ENCODE results near the gene HEPACAM2. TPM values are rescaled to one million over a fixed set of nuclear protein-coding genes. Genes with fewer than 3 reads are reported as not detected.

The HEPACAM2 gene
- total RNA-seq, 2 donors from 2014 or later: not detected

- peak overlapping the region; percentile 90 to 98 for H3K27ac Mint-ChIP-seq
- H3K9me3 Mint-ChIP-seq: no peaks in the 10 kb centered on the region
- peaks cover 6 to 17% of the 10 kb centered on the region in 2 donors for H3K4me1 Mint-ChIP-seq (ENCODE audit: low read depth in 2 of 2)
- DNase-seq (ENCODE audit: low spot score): no peak
- ATAC-seq: no peak
- H3K4me3 Mint-ChIP-seq: peak overlapping the region; percentile 99
- H3K36me3 Mint-ChIP-seq: no peaks in the 10 kb centered on the region
- peaks cover 0 to 3% of the 10 kb centered on the region in 2 donors for H3K27me3 Mint-ChIP-seq
Measured at GRCh38 chr7:93231259-93231658, 5.0 kb upstream of the HEPACAM2 start.

DNA sequence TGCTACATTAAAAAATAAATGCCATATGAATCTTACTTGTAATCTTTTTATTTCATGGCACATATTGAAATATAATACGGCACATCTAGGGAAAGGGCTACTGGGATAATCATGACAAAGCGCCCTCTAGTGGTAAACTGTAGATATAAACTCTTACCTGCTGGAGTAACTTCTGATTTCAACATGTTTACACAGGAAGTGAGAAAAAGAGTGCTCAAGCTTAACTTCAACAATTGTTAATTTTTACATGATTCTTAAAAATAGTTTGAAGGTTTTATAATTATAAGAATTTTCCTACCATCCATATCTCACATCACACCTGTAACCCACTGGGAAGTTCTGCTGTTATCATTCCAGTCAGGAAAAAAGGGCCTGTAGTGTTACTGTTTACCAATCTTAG is 2.0 kb upstream of the HEPACAM2 start:
- Mint-ChIP-seq H3K27me3 (peaks cover 0 to 5% of the 10 kb centered on the region in 2 donors), H3K36me3 (no peaks in the 10 kb centered on the region), H3K4me3 (no peak overlapping the region), H3K27ac (no peak overlapping the region), H3K9me3 (no peaks in the 10 kb centered on the region), H3K4me1 (ENCODE audit: low read depth in 2 of 2) (peaks cover 6 to 17% of the 10 kb centered on the region in 2 donors)
- peak; percentile 70 for DNase-seq (ENCODE audit: low spot score)
- no peak for ATAC-seq

- no peak for ATAC-seq
- no peak for DNase-seq (ENCODE audit: low spot score)
- Mint-ChIP-seq H3K36me3 (no peaks in the 10 kb centered on the region), H3K27ac (no peak overlapping the region), H3K27me3 (peaks cover 8 to 19% of the 10 kb centered on the region in 2 donors), H3K9me3 (no peaks in the 10 kb centered on the region), H3K4me3 (no peak overlapping the region), H3K4me1 (ENCODE audit: low read depth in 2 of 2) (no peaks in the 10 kb centered on the region)
Measured at GRCh38 chr7:93219868-93220267, 6.4 kb downstream of the HEPACAM2 start.

DNA sequence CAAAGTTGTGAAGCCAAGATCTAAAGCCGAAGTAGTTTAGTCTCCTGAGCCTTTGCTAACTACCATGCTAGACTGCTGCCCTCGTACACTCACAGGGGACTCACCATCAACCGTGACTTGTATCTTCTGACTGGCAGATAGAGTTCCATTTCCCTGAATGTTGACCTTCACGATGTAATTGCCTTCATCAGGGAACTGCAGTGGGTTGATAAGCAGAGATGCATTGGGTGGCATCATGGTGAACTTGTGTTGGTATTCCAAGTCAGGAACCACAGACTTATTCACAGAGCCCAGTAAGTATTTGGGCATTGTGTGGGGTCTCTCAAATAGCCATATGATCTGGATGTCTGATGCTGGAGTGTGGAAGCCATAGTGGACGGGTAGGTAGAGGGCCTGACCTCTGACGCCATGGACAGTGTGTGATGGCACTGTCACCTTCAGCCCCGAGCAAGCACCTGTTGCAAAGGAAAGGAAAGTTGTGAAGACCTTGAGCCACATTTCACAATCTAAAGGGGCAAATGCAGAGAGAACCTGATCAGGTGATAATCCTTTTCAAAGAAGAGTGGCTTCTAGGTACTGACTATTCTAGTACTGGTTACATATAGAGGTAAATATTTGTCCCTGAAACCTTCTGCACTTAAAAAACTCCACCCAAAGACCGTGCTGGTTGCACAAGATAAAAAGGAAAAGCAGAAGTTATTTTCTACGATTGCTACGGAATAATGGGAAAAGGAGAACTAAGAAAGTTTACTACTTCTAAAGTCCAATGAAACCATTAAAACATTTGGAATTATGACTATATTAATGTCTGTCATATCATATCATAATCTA is 7.1 kb downstream of the HEPACAM2 start:
- peaks cover 14 to 21% of the 10 kb centered on the region in 2 donors for H3K27me3 Mint-ChIP-seq
- no peaks in the 10 kb centered on the region for H3K9me3 Mint-ChIP-seq

DNA sequence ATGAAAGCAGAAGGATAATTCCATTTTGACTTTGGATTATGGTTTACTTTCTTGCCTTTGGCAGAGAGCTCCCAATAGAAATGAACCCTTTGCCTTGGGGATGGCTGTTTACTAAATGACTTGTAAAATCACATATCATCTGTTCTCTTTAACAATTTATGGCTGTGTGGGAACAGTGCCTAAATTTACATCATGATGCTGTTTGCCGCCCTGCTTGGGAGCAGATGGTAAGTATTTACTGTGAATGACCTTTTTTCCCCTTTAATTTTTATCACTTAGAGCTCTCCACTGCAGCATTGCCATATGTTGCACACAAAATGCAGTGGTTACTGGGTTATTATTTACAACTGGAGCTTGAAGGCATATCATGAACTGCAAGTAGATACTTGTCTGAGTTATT is 13.4 kb downstream of the HEPACAM2 start:
- Mint-ChIP-seq H3K9me3 (no peaks in the 10 kb centered on the region), H3K36me3 (no peaks in the 10 kb centered on the region), H3K27ac (no peak overlapping the region), H3K4me1 (ENCODE audit: low read depth in 2 of 2) (no peaks in the 10 kb centered on the region), H3K4me3 (no peak overlapping the region), H3K27me3 (peaks cover 35 to 47% of the 10 kb centered on the region in 2 donors)
- ATAC-seq: no peak
- no peak for DNase-seq (ENCODE audit: low spot score)

More for the DNA sequence above, 7.1 kb downstream of the HEPACAM2 start:
- Mint-ChIP-seq H3K4me1 (ENCODE audit: low read depth in 2 of 2) (no peaks in the 10 kb centered on the region), H3K27ac (no peak overlapping the region), H3K4me3 (no peak overlapping the region), H3K36me3 (no peaks in the 10 kb centered on the region)
- ATAC-seq: no peak
- no peak for DNase-seq (ENCODE audit: low spot score)

GRCh38 chr7:93211228-93211818 is 14.9 kb downstream of the HEPACAM2 start:
- H3K9me3 Mint-ChIP-seq: no peaks in the 10 kb centered on the region
- no peaks in the 10 kb centered on the region for H3K4me1 Mint-ChIP-seq (ENCODE audit: low read depth in 2 of 2)
- H3K36me3 Mint-ChIP-seq: no peaks in the 10 kb centered on the region
- no peak overlapping the region for H3K4me3 Mint-ChIP-seq
- H3K27me3 Mint-ChIP-seq: peaks cover 29 to 51% of the 10 kb centered on the region in 2 donors
- no peak for DNase-seq (ENCODE audit: low spot score)
- H3K27ac Mint-ChIP-seq: no peak overlapping the region
- no peak for ATAC-seq

DNA sequence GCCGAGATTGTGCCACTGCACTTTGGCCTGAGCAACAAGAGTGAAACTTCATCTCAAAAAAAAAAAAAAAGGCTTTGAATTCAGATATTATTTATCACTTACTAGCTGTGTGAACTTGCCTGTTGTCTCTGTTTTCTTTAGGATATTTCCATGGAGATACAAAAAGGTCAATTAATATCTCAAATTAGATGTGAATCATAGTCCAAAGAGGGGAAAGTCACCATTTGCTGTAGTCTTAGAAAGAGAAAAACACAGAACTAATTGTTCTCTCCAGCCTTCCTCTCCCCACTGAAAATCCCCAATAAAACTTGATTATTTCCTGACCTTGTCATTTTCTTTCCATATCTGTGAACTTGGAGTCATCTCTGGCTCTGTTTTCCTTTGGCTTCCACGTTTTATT is 21.2 kb downstream of the HEPACAM2 start:
- no peak overlapping the region for H3K27ac Mint-ChIP-seq
- H3K9me3 Mint-ChIP-seq: no peaks in the 10 kb centered on the region
- H3K27me3 Mint-ChIP-seq: peaks cover 22 to 34% of the 10 kb centered on the region in 2 donors
- H3K4me1 Mint-ChIP-seq (ENCODE audit: low read depth in 2 of 2): no peaks in the 10 kb centered on the region
- H3K4me3 Mint-ChIP-seq: no peak overlapping the region
- H3K36me3 Mint-ChIP-seq: no peaks in the 10 kb centered on the region
- DNase-seq (ENCODE audit: low spot score) (no peak), ATAC-seq (no peak)

- H3K4me1 Mint-ChIP-seq (ENCODE audit: low read depth in 2 of 2): no peaks in the 10 kb centered on the region
- no peaks in the 10 kb centered on the region for H3K36me3 Mint-ChIP-seq
- peaks cover 22 to 34% of the 10 kb centered on the region in 2 donors for H3K27me3 Mint-ChIP-seq
- H3K4me3 Mint-ChIP-seq: no peak overlapping the region
- ATAC-seq: no peak
- H3K27ac Mint-ChIP-seq: no peak overlapping the region
- DNase-seq (ENCODE audit: low spot score): no peak
- H3K9me3 Mint-ChIP-seq: no peaks in the 10 kb centered on the region
Measured at GRCh38 chr7:93203496-93203895, 22.8 kb downstream of the HEPACAM2 start.

DNA sequence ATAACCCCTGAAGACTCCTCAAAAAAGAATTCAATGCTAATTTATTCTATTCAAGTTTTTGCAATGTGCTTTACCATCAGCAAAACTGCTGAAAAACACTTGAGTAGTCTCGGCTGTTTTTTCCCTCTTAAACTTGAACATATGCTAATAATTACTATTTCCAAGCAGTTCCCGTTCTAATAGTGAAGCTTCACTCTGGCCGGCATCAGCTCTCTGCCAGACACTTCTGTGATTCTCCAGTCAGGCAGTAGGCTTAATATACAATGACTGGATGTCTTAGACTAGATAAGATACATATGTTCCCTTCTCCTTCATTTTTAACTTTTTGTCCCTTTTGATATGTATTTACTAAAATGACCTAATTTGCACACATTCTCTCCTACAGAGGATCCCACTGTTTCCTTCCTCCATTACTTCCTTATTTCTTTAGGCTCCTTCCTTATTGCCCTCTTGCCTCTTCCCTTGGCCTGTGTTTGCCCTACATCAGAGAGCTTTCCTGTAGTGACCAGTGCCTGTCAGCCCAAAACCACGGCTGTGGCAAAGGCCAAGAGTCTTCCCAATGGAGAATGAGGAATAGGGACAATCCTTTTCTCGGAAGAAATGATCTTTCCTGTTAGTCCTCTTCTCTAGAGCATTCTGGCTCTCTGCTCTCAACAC is 23.5 kb downstream of the HEPACAM2 start:
- Mint-ChIP-seq H3K36me3 (no peaks in the 10 kb centered on the region), H3K4me1 (ENCODE audit: low read depth in 2 of 2) (no peaks in the 10 kb centered on the region), H3K27me3 (peaks cover 24 to 36% of the 10 kb centered on the region in 2 donors), H3K9me3 (no peaks in the 10 kb centered on the region), H3K4me3 (no peak overlapping the region), H3K27ac (no peak overlapping the region)
- DNase-seq (ENCODE audit: low spot score): no peak
- no peak for ATAC-seq

DNA sequence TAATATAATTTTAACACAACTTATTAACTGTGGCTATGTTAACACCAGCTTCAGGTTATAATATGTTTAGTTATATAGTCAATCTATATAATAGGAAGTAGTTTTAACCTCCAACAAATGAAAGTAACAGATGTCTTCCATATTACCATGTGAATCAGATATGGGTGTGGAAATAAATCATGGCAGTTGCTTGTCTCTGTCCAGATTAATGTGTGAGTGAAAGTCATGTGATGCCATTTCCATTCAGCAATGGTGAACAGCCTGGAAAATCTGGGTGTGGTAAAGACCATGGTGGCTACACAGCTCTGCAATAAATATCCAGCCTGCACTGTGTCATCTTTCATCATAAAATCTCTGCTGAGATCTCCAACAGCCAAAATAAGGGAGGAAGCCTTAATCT is 27.8 kb downstream of the HEPACAM2 start:
- ATAC-seq (no peak), DNase-seq (ENCODE audit: low spot score) (no peak)
- no peak overlapping the region for H3K4me3 Mint-ChIP-seq
- H3K9me3 Mint-ChIP-seq: no peaks in the 10 kb centered on the region
- peaks cover 31 to 39% of the 10 kb centered on the region in 2 donors for H3K27me3 Mint-ChIP-seq
- H3K4me1 Mint-ChIP-seq (ENCODE audit: low read depth in 2 of 2): no peaks in the 10 kb centered on the region
- no peak overlapping the region for H3K27ac Mint-ChIP-seq
- no peaks in the 10 kb centered on the region for H3K36me3 Mint-ChIP-seq

DNA sequence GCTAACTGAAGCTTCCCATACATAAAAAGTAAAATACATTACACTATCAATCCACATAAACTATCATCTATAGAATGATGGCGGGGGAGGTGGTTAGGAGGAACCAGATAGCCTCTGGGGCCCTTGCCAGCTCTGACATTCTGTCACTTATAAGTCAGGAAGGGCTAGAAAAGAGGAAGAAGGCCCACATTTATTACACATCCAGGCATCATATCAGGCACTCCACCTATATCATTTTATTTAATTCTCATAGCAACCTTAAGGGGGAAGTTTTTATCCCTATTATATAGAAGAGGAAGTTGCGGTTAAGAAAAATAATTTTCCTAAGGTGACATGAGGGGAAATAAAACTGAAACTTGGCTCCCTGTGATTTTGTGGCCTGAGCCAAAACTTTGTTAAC is 29.9 kb downstream of the HEPACAM2 start:
- DNase-seq (ENCODE audit: low spot score): no peak
- ATAC-seq: no peak
- H3K36me3 Mint-ChIP-seq: no peaks in the 10 kb centered on the region
- peaks cover 26 to 31% of the 10 kb centered on the region in 2 donors for H3K27me3 Mint-ChIP-seq
- no peaks in the 10 kb centered on the region for H3K4me1 Mint-ChIP-seq (ENCODE audit: low read depth in 2 of 2)
- no peak overlapping the region for H3K4me3 Mint-ChIP-seq
- H3K9me3 Mint-ChIP-seq: no peaks in the 10 kb centered on the region
- H3K27ac Mint-ChIP-seq: no peak overlapping the region

DNA sequence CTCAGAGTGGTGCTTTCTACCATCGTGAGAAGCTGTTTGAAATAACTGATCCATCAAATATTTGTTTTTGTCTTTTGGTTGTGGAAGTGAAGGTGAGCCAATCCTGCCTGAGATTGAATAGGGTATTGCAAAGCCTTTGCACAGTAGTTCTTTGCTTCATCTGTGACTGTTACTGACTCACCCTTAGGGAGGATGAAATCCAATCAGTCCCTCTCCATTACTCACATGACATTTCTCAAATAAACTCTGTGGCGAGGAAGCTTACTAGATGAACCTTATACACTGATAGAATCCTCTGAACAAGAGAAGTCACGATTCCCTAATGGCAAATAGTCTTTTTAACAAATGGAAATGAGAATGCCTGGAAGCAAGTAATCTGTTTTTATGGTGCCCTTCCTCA is 31.9 kb downstream of the HEPACAM2 start:
- Mint-ChIP-seq H3K9me3 (no peaks in the 10 kb centered on the region), H3K27me3 (peaks cover 36 to 42% of the 10 kb centered on the region in 2 donors), H3K4me3 (no peak overlapping the region), H3K27ac (no peak overlapping the region), H3K36me3 (no peaks in the 10 kb centered on the region), H3K4me1 (ENCODE audit: low read depth in 2 of 2) (no peaks in the 10 kb centered on the region)
- ATAC-seq: no peak
- DNase-seq (ENCODE audit: low spot score): no peak

DNA sequence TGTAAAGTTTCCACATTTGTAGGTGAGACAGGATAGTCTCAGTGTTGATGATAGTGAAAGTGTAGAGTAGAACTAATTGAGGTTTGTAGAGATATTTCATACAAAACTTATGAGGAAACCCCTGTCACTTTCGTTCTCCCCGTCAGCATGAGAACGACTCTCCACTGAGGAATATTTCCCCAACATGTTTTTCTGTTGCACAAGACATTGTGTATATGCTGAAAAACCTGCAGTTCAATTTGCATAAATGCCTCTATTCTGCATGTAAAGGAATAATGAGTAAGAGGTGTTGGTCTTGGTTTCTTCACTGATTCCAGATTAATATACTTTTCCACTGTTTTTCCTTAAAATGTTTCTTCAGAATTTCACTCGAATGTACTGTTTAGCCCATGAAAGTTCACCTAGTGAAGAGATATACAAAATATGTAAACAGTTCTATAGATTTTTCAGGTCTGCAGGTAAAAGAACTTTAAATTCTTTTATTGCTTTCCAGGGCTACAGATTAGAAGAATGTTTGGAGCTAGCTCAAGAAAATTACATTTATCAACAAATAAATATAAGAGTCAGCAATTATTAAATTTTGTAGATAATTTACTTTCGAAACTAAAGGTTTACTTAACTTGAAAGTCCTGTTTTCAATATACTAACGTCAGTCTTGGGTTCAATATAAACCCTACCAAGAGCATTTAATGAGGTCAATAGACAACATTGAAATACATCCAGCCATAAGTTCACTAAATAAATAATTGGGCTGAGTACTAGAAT is 37.2 kb downstream of the HEPACAM2 start:
- Mint-ChIP-seq H3K27me3 (peaks cover 42 to 58% of the 10 kb centered on the region in 2 donors), H3K9me3 (no peaks in the 10 kb centered on the region), H3K36me3 (no peaks in the 10 kb centered on the region), H3K27ac (no peak overlapping the region), H3K4me3 (no peak overlapping the region), H3K4me1 (ENCODE audit: low read depth in 2 of 2) (peaks cover 0 to 5% of the 10 kb centered on the region in 2 donors)
- ATAC-seq (no peak), DNase-seq (ENCODE audit: low spot score) (no peak)

Data from natural killer cell treated with Interleukin-12 subunit alpha and Interleukin-12 subunit beta and Interleukin-15 and Interleukin-18, amount 100 ng/mL, for 72 hours (primary cell).